ENCODE results near the gene MED28.

- no peak for TF ChIP-seq ZFP3 (CRISPR knock-in tag; IDR thresholded peaks at IDR 0.05)
- TF ChIP-seq ESRRG (CRISPR knock-in tag; IDR thresholded peaks at IDR 0.05): no peak
- TF ChIP-seq PATZ1 (CRISPR knock-in tag; IDR thresholded peaks at IDR 0.05; ENCODE audit: borderline replicate concordance): no peak
- no peak for TF ChIP-seq POU6F1 (CRISPR knock-in tag; IDR thresholded peaks at IDR 0.05; ENCODE audit: borderline replicate concordance, low read depth)
- no peak; the same call in 1 of the 2 replicates for TF ChIP-seq CSRNP3 (CRISPR knock-in tag; IDR thresholded peaks at IDR 0.05)
- TF ChIP-seq ZNF70 (CRISPR knock-in tag; IDR thresholded peaks at IDR 0.05): no peak
- no peak for TF ChIP-seq CREB5 (CRISPR knock-in tag; IDR thresholded peaks at IDR 0.05; ENCODE audit: low read depth)
- TF ChIP-seq BACH2 (CRISPR knock-in tag; IDR thresholded peaks at IDR 0.05; ENCODE audit: borderline replicate concordance): no peak
Measured at GRCh38 chr4:17614416-17615299, at the start of gene MED28.

Data from SK-N-SH treated with all-trans-retinoic acid at 6 μM for 48 hours (cell line).